H9 (cell line): ENCODE measurements around the gene ZSCAN16. TPM values are rescaled to one million over a fixed set of nuclear protein-coding genes. Genes with fewer than 3 reads are reported as not detected.

Experiments used
- DNase-seq: peaks from one replicate; pipeline ENCODE4 v3.0.0-alpha.2; 2017
- H2AFZ ChIP-seq: one replicate; pipeline ENCODE4 v1.6.1; 2013; ENCODE audit warnings: mild to moderate bottlenecking, low read length, control low read depth, moderate library complexity
- H2AK5ac ChIP-seq: 2 replicates; pipeline ENCODE4 v1.6.1; 2013; ENCODE audit warnings: low read length, control low read depth, mixed read lengths; ENCODE audit not compliant: insufficient read length
- H2BK120ac ChIP-seq: one replicate; pipeline ENCODE4 v1.6.1; 2013; ENCODE audit warnings: low read depth, mild to moderate bottlenecking, low read length, control low read depth, inconsistent platforms; ENCODE audit not compliant: poor library complexity, severe bottlenecking
- H2BK12ac ChIP-seq: 2 replicates; pipeline ENCODE4 v1.6.1; 2013; ENCODE audit warnings: low read length, control low read depth, mixed read lengths, low read depth; ENCODE audit not compliant: insufficient read length
- H2BK15ac ChIP-seq: 2 replicates; pipeline ENCODE4 v1.6.1; 2013; ENCODE audit warnings: low read depth, low read length, control low read depth
- H2BK20ac ChIP-seq: one replicate; pipeline ENCODE4 v1.6.1; 2013; ENCODE audit warnings: low read depth, mild to moderate bottlenecking, low read length, control low read depth, inconsistent platforms; ENCODE audit not compliant: poor library complexity, severe bottlenecking
- H2BK5ac ChIP-seq: 2 replicates; pipeline ENCODE4 v1.6.1; 2013; ENCODE audit warnings: low read length, control low read depth, mixed read lengths; ENCODE audit not compliant: insufficient read length
- H3K14ac ChIP-seq: 2 replicates; pipeline ENCODE4 v1.6.1; 2013; ENCODE audit warnings: low read length, control low read depth; ENCODE audit not compliant: insufficient read depth
- H3K18ac ChIP-seq: 2 replicates; pipeline ENCODE4 v1.6.1; 2013; ENCODE audit warnings: low read depth, mild to moderate bottlenecking, mixed read lengths, low read length, control low read depth; ENCODE audit not compliant: insufficient read length
- H3K23ac ChIP-seq: 2 replicates; pipeline ENCODE4 v1.6.1; 2013; ENCODE audit warnings: low read length, control low read depth, mixed read lengths, low read depth; ENCODE audit not compliant: insufficient read length
- H3K23me2 ChIP-seq: 2 replicates; pipeline ENCODE4 v1.6.1; 2013; ENCODE audit warnings: low read depth, mild to moderate bottlenecking, mixed read lengths, low read length, control low read depth; ENCODE audit not compliant: insufficient read length, poor library complexity, severe bottlenecking
- H3K27ac ChIP-seq: 2 replicates; pipeline ENCODE4 v1.5.1; 2013; ENCODE audit warnings: low read length, control low read depth, mixed read lengths, low read depth; ENCODE audit not compliant: insufficient read length
- H3K27me3 ChIP-seq: 2 replicates; pipeline ENCODE4 v1.6.1; 2013; ENCODE audit warnings: low read length, control low read depth, inconsistent platforms; ENCODE audit not compliant: insufficient read depth
- H3K4ac ChIP-seq: 2 replicates; pipeline ENCODE4 v1.6.1; 2013; ENCODE audit warnings: low read depth, mild to moderate bottlenecking, control low read depth, inconsistent platforms, low read length, moderate library complexity
- H3K4me1 ChIP-seq: 2 replicates; pipeline ENCODE4 v1.6.1; 2013; ENCODE audit warnings: low read length, control low read depth, inconsistent platforms; ENCODE audit not compliant: insufficient read depth
- H3K4me2 ChIP-seq: 2 replicates; pipeline ENCODE4 v1.6.1; 2013; ENCODE audit warnings: low read length, control low read depth, mixed read lengths; ENCODE audit not compliant: insufficient read length, insufficient read depth
- H3K56ac ChIP-seq: 2 replicates; pipeline ENCODE4 v1.6.1; 2013; ENCODE audit warnings: low read depth, mild to moderate bottlenecking, mixed read lengths, low read length, control low read depth; ENCODE audit not compliant: insufficient read length
- H3K79me1 ChIP-seq: 2 replicates; pipeline ENCODE4 v1.6.1; 2013; ENCODE audit warnings: low read depth, mild to moderate bottlenecking, moderate library complexity, low read length, control low read depth, inconsistent platforms; ENCODE audit not compliant: insufficient read depth, poor library complexity, severe bottlenecking
- H3K79me2 ChIP-seq: 2 replicates; pipeline ENCODE4 v1.6.1; 2013; ENCODE audit warnings: low read length, control low read depth, inconsistent platforms; ENCODE audit not compliant: insufficient read depth
- H3K9ac ChIP-seq: 2 replicates; pipeline ENCODE4 v1.6.1; 2013; ENCODE audit warnings: low read length, control low read depth, mixed read lengths; ENCODE audit not compliant: insufficient read length; ENCODE audit errors: extremely low read depth
- H3K9me3 ChIP-seq: one replicate; pipeline ENCODE4 v1.6.1; 2013; ENCODE audit warnings: low read depth, low read length, inconsistent platforms; ENCODE audit not compliant: control insufficient read depth
- H3T11ph ChIP-seq: one replicate; pipeline ENCODE4 v1.6.1; 2013; ENCODE audit warnings: mild to moderate bottlenecking, low read length, control low read depth, inconsistent platforms
- H4K20me1 ChIP-seq: one replicate; pipeline ENCODE4 v1.6.1; 2013; ENCODE audit not compliant: control insufficient read depth, insufficient read length, insufficient read depth
- H4K5ac ChIP-seq: 2 replicates; pipeline ENCODE4 v1.6.1; 2013; ENCODE audit warnings: low read depth, mild to moderate bottlenecking, mixed read lengths, low read length, control low read depth; ENCODE audit not compliant: insufficient read length
- H4K8ac ChIP-seq: replicated peaks from 2 replicates; pipeline ENCODE4 v1.6.1; 2013; ENCODE audit warnings: low read length, control low read depth, mixed read lengths, low read depth; ENCODE audit not compliant: insufficient read length
- H4K91ac ChIP-seq: 2 replicates; pipeline ENCODE4 v1.6.1; 2013; ENCODE audit warnings: low read depth, mild to moderate bottlenecking, moderate library complexity, mixed read lengths, low read length, control low read depth; ENCODE audit not compliant: insufficient read length
- H3K27ac Mint-ChIP-seq, 3 experiments: 2 replicates in 2 of 3; 3 replicates in 1 of 3; pipeline ENCODE4 v1.8.0; 2020 to 2021; ENCODE audit warnings: mixed read lengths in 3 of 3, mild to moderate bottlenecking in 1 of 3, moderate library complexity in 1 of 3
- H3K27me3 Mint-ChIP-seq: 2 replicates; pipeline ENCODE4 v1.8.0; 2021; ENCODE audit warnings: low read depth, mild to moderate bottlenecking, moderate library complexity, mixed read lengths
- H3K36me3 Mint-ChIP-seq, 3 experiments: 2 replicates in 2 of 3; 3 replicates in 1 of 3; pipeline ENCODE4 v1.8.0; 2020 to 2021; ENCODE audit warnings: low read depth in 3 of 3, mixed read lengths in 3 of 3; ENCODE audit not compliant: insufficient read depth in 1 of 3
- H3K4me1 Mint-ChIP-seq, 2 experiments: 2 replicates each; pipeline ENCODE4 v1.8.0; 2020; ENCODE audit warnings: mixed read lengths in 2 of 2
- H3K4me3 Mint-ChIP-seq, 2 experiments: 2 replicates in 1 of 2; 3 replicates in 1 of 2; pipeline ENCODE4 v1.8.0; 2020 to 2021; ENCODE audit warnings: mild to moderate bottlenecking in 2 of 2, mixed read lengths in 2 of 2, moderate library complexity in 1 of 2
- H3K9me3 Mint-ChIP-seq, 2 experiments: 2 replicates in 1 of 2; 3 replicates in 1 of 2; pipeline ENCODE4 v1.8.0; 2020; ENCODE audit warnings: mild to moderate bottlenecking in 2 of 2, mixed read lengths in 2 of 2, moderate library complexity in 1 of 2
- WGBS: extraction: QIAGEN DNeasy Blood & Tissue Kit; methylation state at CpG from one replicate; pipeline ENCODE4 v1.1.7; 2013; ENCODE audit warnings: missing lambda C conversion rate, low lambda C conversion rate, mixed read lengths; ENCODE audit not compliant: insufficient read length; ENCODE audit errors: extremely low coverage; 5-methylcytosine and 5-hydroxymethylcytosine counted together
- total RNA-seq: library from RNA; stranded (reverse); gene quantifications from 2 replicates; pipeline ENCODE4 v1.2.1, GENCODE V29; 2021
- TF ChIP-seq, protein P1 (sequence below): fragments of 200-600 bp; sonication (generic); conservative IDR thresholded peaks from 3 replicates; pipeline ENCODE4 v1.8.0; 2021; ENCODE audit warnings: antibody characterized with exemption, mild to moderate bottlenecking

ZSCAN16 gene
- total RNA-seq, 1 experiment from 2014 or later, result 11.0 TPM

DNA sequence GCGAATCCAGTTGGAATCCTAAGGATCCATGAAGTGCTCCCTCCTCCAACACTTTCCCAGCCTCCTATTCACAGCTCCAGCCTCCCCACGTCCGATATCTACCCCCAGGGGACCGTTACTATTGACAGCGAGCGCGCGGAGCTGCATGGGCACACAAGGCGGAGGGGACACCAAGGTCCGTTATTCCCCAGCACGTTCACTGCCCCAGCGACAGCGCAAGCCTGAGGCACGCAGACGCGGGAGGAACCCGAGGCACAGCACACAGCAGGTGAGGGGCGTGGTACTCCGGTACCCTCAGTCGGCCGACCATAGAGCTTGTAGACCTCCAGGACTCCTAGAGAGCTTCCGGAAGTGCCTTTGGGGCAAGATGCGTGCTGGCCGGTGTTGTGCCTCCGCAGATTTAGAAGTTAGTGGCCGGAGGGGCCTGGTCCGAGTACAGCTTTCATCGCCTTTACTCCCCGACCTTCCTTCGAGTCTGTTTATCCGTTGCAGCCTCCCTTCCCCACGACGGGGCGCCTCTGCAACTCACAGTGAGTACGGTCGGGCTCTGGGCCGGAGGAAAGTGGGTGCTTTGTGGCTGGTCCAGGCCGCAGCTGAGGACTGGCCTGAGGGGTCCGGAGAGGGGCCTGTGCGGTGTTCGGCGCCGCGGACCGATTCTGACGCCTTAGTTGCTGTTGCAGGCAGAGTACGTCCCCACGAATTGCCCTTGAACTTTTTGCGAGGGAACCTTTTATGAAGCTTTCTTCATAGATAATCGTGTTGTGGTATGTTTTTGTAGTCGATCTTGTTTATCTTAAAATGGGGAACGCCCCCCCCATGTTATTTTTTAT, 17.3 kb downstream of the ZSCAN16 start, which contains the start of gene ZKSCAN8:
TSS of gene ZKSCAN8 (plus strand) at position 384 of the 830 bp plus-strand sequence. CDS start 6,525 bp downstream, outside the sequence.
- DNase-seq, result peak; percentile 97
- H3K4me1 Mint-ChIP-seq, result peaks cover 12 to 18% of the 10 kb centered on the region in 2 experiments

More for the DNA sequence above, 17.3 kb downstream of the ZSCAN16 start, which contains the start of gene ZKSCAN8:
- Histone ChIP-seq H2BK20ac (no peak within 1 kb of the TSS), H3K9ac (peak within 1 kb of the TSS; percentile 93), H3K23me2 (peaks cover 11% of the 10 kb centered on the region), H2BK5ac (no peak within 1 kb of the TSS), H3T11ph (no peak within 1 kb of the TSS), H3K4ac (no peak within 1 kb of the TSS), H3K4me1 (peaks cover 4% of the 10 kb centered on the region; the same call in 1 of the 2 replicates), H3K79me1 (no peaks in the 10 kb centered on the region), H3K4me2 (peak within 1 kb of the TSS; percentile 55), H3K14ac (peak within 1 kb of the TSS; percentile 88), H3K23ac (no peak within 1 kb of the TSS), H3K79me2 (peaks cover 4% of the 10 kb centered on the region; the same call in 1 of the 2 replicates), H3K56ac (no peak within 1 kb of the TSS), H4K91ac (no peak within 1 kb of the TSS), H2BK12ac (no peak within 1 kb of the TSS), H2BK120ac (no peak within 1 kb of the TSS), H2AK5ac (no peak within 1 kb of the TSS), H2AFZ (no peak within 1 kb of the TSS), H4K20me1 (no peaks in the 10 kb centered on the region), H4K5ac (no peak within 1 kb of the TSS), H3K27ac (peak within 1 kb of the TSS; percentile 39), H3K27me3 (no peaks in the 10 kb centered on the region; the same call in 1 of the 2 replicates), H2BK15ac (no peak within 1 kb of the TSS), H3K9me3 (no peaks in the 10 kb centered on the region), H3K18ac (peak within 1 kb of the TSS; percentile 85), H4K8ac (no peak within 1 kb of the TSS)
- TF ChIP-seq, protein P1, sequence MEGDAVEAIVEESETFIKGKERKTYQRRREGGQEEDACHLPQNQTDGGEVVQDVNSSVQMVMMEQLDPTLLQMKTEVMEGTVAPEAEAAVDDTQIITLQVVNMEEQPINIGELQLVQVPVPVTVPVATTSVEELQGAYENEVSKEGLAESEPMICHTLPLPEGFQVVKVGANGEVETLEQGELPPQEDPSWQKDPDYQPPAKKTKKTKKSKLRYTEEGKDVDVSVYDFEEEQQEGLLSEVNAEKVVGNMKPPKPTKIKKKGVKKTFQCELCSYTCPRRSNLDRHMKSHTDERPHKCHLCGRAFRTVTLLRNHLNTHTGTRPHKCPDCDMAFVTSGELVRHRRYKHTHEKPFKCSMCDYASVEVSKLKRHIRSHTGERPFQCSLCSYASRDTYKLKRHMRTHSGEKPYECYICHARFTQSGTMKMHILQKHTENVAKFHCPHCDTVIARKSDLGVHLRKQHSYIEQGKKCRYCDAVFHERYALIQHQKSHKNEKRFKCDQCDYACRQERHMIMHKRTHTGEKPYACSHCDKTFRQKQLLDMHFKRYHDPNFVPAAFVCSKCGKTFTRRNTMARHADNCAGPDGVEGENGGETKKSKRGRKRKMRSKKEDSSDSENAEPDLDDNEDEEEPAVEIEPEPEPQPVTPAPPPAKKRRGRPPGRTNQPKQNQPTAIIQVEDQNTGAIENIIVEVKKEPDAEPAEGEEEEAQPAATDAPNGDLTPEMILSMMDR, result no peak
- H3K9me3 Mint-ChIP-seq, result no peaks in the 10 kb centered on the region
- peaks cover 7 to 27% (median 20%) of the 10 kb centered on the region in 3 experiments; a peak in 6 of 7 replicates for H3K36me3 Mint-ChIP-seq
- H3K27ac Mint-ChIP-seq, result peak within 1 kb of the TSS; percentile 92 to 97 (median 93)
- peak within 1 kb of the TSS; percentile 94 to 98 for H3K4me3 Mint-ChIP-seq
- peaks cover 23% of the 10 kb centered on the region for H3K27me3 Mint-ChIP-seq
- no CpG with 5 or more reads among the region's 52 CpGs for WGBS
